Measurements from ENCODE around the gene SLC38A6.

GRCh38 chr14:61074852-61075251 is 93.8 kb downstream of the SLC38A6 start:
- TF ChIP-seq REST (IDR thresholded peaks at IDR 0.05; ENCODE audit: borderline replicate concordance) (no peak), TAF1 (IDR thresholded peaks at IDR 0.05; ENCODE audit: low read depth) (no peak), EZH2 (IDR thresholded peaks at IDR 0.05; ENCODE audit: borderline replicate concordance, insufficient read depth, low read length, poor library complexity, severe bottlenecking) (no peak), SMC3 (conservative IDR thresholded peaks at IDR 0.05; ENCODE audit: poor library complexity) (no peak), CTCF (IDR thresholded peaks at IDR 0.05; ENCODE audit: poor library complexity, severe bottlenecking) (no peak)

Data from neural cell (in vitro differentiated cells).